Measurements from ENCODE around the gene KRABD2.

The KRABD2 gene

GRCh38 chr17:8360260-8360659 lies 16.2 kb downstream of the KRABD2 start:
- Mint-ChIP-seq H3K9me3 (ENCODE audit: insufficient read depth) (no peaks in the 10 kb centered on the region), H3K27ac (no peak overlapping the region), H3K4me3 (no peak overlapping the region), H3K4me1 (no peaks in the 10 kb centered on the region), H3K27me3 (no peaks in the 10 kb centered on the region)
- intact Hi-C loops (cut with micrococcal nuclease) = no loop called here
- no peaks in the 10 kb centered on the region for H3K9me3 ChIP-seq (ENCODE audit: control extremely low read depth in 1 of 3, control insufficient read depth in 2 of 3, insufficient read depth in 1 of 3, low read length in 2 of 3)
- no peak overlapping the region for H3K4me3 ChIP-seq (ENCODE audit: control extremely low read depth in 1 of 5, extremely low read depth in 1 of 5, insufficient read depth in 1 of 5, low read depth in 2 of 5, low read length in 4 of 5)
- no peak overlapping the region for H3K9ac ChIP-seq (ENCODE audit: low read length)
- no peaks in the 10 kb centered on the region for H3K79me2 ChIP-seq (ENCODE audit: control insufficient read depth, insufficient read depth, low read length)
- no peaks in the 10 kb centered on the region for H3K4me1 ChIP-seq (ENCODE audit: control insufficient read depth in 2 of 2, insufficient read depth in 2 of 2, low read length in 2 of 2)
- peaks cover 0 to 4% of the 10 kb centered on the region in 2 experiments for H3K36me3 ChIP-seq (replicated peaks in 1 of 2; ENCODE audit: control extremely low read depth in 1 of 2, control insufficient read depth in 1 of 2, extremely low read depth in 1 of 2, insufficient read depth in 2 of 2, low read length in 1 of 2)
- no peak overlapping the region for H2AFZ ChIP-seq (ENCODE audit: insufficient read depth, low read depth, low read length, poor library complexity, severe bottlenecking)
- CTCF ChIA-PET = no interaction called here
- DNase-seq = no peak
- POLR2A ChIA-PET = no interaction called here
- TF ChIP-seq EZH2 (IDR thresholded peaks at IDR 0.05; ENCODE audit: borderline replicate concordance, insufficient read depth, low read depth, low read length, poor library complexity, severe bottlenecking) (no peak), CTCF (IDR thresholded peaks at IDR 0.05) (no peak)
- WGBS (ENCODE audit: insufficient coverage) = 71% methylated on average over 1 of the region's 3 CpGs
- H3K27ac ChIP-seq (ENCODE audit: low read length in 2 of 2) = no peak overlapping the region
- H3K27me3 ChIP-seq (replicated peaks in 1 of 4; ENCODE audit: control extremely low read depth in 1 of 4, control insufficient read depth in 3 of 4, insufficient read depth in 4 of 4, low read length in 3 of 4) = no peaks in the 10 kb centered on the region
- ATAC-seq (ENCODE audit: low read depth) = no peak
- H3K4me2 ChIP-seq (replicated peaks; ENCODE audit: low read depth, low read length, poor library complexity, severe bottlenecking) = no peak overlapping the region
- H4K20me1 ChIP-seq (ENCODE audit: control insufficient read depth, insufficient read depth, low read length, poor library complexity, severe bottlenecking) = no peaks in the 10 kb centered on the region

- H3K27ac Mint-ChIP-seq = no peak overlapping the region
- ATAC-seq (ENCODE audit: low read depth) (no peak), DNase-seq (no peak)
- no peaks in the 10 kb centered on the region for H3K79me2 ChIP-seq (ENCODE audit: control insufficient read depth, insufficient read depth, low read length)
- H3K27me3 ChIP-seq (replicated peaks in 1 of 4; ENCODE audit: control extremely low read depth in 1 of 4, control insufficient read depth in 3 of 4, insufficient read depth in 4 of 4, low read length in 3 of 4) = no peaks in the 10 kb centered on the region
- no peaks in the 10 kb centered on the region for H3K27me3 Mint-ChIP-seq
- no peak overlapping the region for H3K9ac ChIP-seq (ENCODE audit: low read length)
- no peak overlapping the region for H3K4me3 Mint-ChIP-seq
- no peak overlapping the region for H3K4me2 ChIP-seq (replicated peaks; ENCODE audit: low read depth, low read length, poor library complexity, severe bottlenecking)
- H3K4me1 ChIP-seq (ENCODE audit: control insufficient read depth in 2 of 2, insufficient read depth in 2 of 2, low read length in 2 of 2) = no peaks in the 10 kb centered on the region
- TF ChIP-seq EZH2 (IDR thresholded peaks at IDR 0.05; ENCODE audit: borderline replicate concordance, insufficient read depth, low read depth, low read length, poor library complexity, severe bottlenecking) (no peak), CTCF (IDR thresholded peaks at IDR 0.05) (no peak)
- H3K9me3 ChIP-seq (ENCODE audit: control extremely low read depth in 1 of 3, control insufficient read depth in 2 of 3, insufficient read depth in 1 of 3, low read length in 2 of 3) = no peaks in the 10 kb centered on the region
- POLR2A ChIA-PET = no interaction called here
- no peaks in the 10 kb centered on the region for H3K4me1 Mint-ChIP-seq
- no peak overlapping the region for H3K27ac ChIP-seq (ENCODE audit: low read length in 2 of 2)
- H4K20me1 ChIP-seq (ENCODE audit: control insufficient read depth, insufficient read depth, low read length, poor library complexity, severe bottlenecking) = no peaks in the 10 kb centered on the region
- intact Hi-C loops (cut with micrococcal nuclease) = no loop called here
- WGBS (ENCODE audit: insufficient coverage) = 100% methylated on average over 1 of the region's 5 CpGs
- CTCF ChIA-PET = no interaction called here
- no peak overlapping the region for H2AFZ ChIP-seq (ENCODE audit: insufficient read depth, low read depth, low read length, poor library complexity, severe bottlenecking)
- peaks cover 0 to 3% of the 10 kb centered on the region in 2 experiments for H3K36me3 ChIP-seq (replicated peaks in 1 of 2; ENCODE audit: control extremely low read depth in 1 of 2, control insufficient read depth in 1 of 2, extremely low read depth in 1 of 2, insufficient read depth in 2 of 2, low read length in 1 of 2)
- no peak overlapping the region for H3K4me3 ChIP-seq (ENCODE audit: control extremely low read depth in 1 of 5, extremely low read depth in 1 of 5, insufficient read depth in 1 of 5, low read depth in 2 of 5, low read length in 4 of 5)
- no peaks in the 10 kb centered on the region for H3K9me3 Mint-ChIP-seq (ENCODE audit: insufficient read depth)
Measured at GRCh38 chr17:8359769-8360168, 16.7 kb downstream of the KRABD2 start.

Measured in B cell (primary cell).